HG03066 (cell line): ENCODE measurements around the gene UBE2H.

ENCODE experiments used
- ATAC-seq: cut with Tn5 transposase; IDR thresholded peaks from one replicate; pipeline ENCODE4 v1.9.1; 2021; ENCODE audit warnings: low read depth; ENCODE audit not compliant: unreplicated experiment

The UBE2H gene

DNA sequence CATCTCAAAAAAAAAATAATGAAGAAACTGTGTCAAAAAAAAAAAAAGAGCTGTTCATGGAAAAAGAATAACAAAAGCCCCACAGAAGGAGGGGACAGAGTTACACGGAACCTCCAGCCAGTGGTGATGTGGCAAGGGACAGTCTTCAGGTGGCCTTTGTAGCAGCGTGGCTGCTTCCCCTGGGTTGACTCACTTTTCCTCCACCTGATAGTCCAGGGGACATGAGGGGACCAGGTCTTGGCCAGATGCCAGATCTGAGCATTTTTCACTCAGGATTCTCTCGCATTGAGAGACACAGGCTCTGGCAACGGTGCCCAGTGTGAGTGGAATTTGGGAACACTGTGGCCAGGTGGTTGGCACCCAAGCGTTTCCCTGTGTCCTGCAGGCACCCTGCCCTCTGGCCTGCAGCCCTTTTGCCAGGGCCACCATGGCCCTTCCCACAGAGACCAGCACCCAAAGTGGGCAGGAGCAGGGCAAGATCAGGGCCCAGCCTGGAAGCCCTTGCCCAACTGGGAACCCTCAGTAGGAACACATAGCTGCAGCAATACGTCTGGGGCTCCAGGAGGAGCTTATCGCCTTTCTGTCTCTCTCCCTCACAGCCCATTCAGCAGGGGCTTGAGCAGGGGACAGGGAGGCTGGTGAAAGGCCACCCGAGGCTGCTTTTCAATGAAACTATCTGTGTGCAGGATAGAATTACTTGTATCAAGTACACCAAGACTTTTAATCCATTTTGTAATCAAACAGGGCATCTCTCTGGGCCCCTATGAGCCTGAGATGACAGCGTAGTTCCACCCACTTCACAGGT lies 159.1 kb downstream of the UBE2H start:
- no peak for ATAC-seq

DNA sequence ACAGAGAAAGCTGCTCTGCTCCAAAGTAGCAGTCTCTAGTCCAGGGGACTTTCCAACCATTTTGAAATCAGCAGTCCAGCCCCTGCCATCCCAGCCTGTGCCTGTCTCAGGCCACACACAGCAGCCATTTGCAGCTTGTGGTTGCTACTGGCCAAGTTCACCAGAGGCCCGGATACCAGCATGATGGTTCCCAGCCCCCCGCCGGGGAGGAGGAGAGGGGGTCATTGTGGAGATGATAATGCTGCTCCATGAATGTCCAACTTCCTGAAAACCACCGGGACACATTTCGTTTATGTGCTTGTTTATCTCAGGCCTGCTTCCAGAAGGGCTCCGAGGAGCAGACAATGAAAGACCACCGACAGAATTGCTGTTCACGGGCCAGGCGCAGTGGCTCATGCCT lies 160.0 kb downstream of the UBE2H start:
- no peak for ATAC-seq

DNA sequence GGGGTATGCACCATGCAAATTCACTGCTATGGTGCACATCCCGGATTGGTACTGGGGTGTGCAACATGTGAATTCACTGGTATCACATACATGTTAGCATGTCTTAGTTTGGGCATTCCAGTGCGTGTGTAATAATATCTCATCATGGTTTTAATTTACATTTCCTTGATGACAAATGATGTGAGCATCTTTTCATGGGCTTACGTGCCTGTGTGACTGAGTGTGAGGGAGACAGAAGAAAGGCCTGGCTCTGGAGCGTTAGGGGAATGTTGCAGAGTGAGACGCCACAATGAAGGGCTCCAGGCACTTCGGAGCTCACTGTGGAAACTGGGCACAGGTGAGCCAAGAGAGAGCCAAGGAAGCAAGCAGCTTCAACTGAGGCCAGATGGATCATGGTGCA lies 162.6 kb downstream of the UBE2H start:
- ATAC-seq = no peak

DNA sequence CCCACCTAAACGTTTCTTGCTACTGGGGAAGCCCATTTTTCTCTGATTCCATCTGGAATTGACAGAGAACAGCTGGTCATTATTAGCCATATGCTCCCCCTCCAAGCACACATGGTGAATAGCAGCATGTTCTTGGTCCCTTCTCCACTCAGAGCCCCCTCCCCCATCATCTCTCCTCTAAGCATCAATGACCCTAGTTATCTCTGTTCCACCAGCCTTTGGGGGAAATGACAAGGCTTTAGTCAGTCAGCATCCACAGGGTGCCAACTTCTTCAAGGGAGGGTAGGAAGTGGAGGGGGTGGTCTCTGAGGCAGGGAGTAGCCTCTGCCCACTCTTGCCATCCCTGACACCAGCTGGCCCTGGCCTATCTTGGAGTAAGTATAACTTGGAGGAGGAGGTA lies 163.1 kb downstream of the UBE2H start:
- no peak for ATAC-seq

DNA sequence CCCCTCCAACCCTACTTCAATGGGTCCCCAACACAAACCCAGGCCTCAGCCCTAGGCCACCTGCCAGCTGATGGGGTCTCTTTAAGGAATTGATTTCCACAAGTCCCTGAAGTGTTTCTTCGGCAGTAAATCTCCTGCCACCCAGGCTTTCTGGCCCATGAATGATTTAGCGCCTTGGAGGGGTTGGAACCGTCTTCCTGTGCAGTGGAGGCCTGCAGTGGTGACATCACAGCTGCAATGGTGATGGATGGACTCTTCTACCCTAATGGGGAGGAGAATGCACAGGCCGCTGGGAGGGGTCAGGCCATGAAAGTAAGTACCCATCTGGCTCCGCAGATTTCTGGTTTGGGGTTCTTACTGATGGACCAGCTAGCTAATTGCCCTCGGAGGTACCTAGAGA lies 163.8 kb downstream of the UBE2H start:
- no peak for ATAC-seq

DNA sequence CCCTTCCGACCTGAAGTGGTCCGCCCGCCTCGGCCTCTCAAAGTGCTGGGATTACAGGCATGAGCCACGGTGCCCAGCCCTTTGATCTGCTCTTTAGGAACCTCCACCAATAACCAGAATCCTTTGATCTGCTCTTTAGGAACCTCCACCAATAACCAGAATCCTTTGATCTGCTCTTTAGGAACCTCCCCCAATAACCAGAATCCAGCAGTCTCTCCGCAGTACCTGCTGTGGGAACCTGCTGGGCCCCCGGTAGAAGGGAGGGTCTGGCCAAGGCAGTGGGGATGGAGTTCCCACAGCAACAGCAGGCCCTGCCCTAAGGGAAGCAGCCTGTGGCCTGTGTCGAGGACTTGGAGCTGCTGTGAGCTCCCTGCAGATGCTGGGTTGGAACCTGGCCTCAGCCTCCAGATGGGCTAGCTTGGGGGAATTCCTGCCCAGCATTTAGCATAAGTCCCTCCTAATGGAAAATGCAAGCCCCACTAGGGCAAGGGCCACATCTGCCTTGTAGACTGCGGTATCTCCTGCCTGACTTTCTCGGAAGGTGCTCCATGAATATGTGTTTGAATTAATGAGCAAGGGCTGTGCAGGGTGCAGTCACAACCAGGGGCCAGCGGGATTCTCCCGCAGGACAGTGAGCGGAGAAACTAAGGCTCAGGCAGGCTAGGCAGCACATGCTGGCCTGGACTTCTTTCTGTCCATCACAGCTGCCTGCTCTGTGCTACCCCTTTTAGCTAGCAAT lies 165.8 kb downstream of the UBE2H start:
- no peak for ATAC-seq

DNA sequence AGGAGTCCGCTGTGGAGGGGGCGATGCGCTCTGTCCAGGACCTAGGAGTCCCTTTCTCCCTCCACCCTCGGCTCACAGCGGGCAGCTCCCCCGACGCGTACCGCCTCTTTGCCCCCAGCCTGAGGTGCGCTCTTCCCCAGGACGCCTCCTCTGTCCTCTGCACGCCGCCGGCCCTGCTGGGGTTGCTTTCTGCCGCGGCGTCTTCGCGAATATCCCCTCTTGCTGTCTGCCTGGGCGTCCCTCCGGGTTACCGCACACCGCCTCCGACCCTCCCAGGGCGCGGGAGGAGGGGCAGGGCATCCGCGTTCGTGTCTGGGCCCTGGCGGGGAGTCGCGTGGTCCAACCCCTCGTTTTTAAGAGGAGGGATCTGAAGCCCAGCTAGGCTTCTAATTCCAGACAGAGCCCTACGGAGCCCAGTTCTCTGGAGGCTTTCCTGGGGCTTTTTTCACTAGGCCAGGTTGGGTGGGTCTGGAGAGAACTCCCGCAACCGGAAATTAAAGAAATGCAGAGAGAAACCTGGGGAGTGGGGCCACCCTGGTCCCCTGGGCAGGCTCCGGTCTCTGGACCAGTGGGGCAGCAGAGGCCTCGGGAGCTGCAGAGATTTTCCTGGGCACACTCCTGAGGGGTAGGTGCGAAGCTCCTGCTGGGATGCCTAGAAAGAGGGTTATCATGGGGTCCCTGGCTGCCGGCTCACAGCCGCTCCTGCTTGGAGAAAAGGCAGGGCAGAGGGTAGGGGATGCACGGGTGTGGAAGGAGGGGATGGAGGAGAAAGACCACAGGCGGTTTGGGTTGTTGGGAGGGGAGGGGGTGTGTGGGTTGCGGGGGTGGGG lies 166.9 kb downstream of the UBE2H start:
- no peak for ATAC-seq

DNA sequence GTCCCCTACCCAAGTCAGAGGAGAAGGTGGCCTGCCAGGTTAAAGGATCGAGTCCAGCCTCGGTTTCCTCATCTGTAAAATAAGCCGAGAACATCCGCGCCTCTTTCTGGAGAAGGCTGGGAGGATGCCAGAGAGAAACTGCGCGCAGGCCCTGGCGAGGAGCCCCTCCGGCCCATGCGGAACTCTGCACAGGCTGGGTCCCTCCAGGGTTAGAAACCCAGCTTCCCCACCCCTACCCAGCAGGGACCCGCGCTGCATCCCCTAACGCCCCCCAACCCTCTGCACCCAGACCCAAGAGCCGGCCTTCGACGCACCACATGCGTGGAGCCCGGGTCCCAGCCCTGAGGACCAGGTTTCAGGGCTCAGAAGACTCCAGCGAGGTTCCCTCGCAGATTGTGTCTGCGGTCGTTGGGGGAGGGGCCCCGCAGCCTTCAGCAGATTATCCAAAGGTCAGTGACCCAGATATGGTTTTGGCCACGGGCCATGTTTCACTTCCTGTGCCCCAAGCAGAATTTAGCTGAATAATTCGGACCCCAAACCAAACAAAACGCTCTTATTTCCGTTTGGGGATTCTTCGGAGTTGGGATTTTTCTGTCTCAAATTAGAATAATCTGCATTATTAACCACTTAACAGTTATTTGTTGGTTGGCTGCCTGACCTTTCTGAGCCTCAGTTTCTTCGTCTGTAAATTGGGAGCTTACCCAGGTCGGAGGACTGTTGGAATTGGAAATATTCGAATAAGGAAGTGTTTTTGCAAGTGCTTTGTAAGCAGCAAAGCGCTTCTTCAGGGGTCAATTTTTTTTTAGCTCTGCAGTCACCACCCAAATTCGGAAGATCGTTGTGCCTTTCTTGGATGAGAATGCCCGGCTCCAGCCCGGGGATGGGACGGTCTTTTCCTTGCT lies 167.7 kb downstream of the UBE2H start:
- no peak for ATAC-seq

DNA sequence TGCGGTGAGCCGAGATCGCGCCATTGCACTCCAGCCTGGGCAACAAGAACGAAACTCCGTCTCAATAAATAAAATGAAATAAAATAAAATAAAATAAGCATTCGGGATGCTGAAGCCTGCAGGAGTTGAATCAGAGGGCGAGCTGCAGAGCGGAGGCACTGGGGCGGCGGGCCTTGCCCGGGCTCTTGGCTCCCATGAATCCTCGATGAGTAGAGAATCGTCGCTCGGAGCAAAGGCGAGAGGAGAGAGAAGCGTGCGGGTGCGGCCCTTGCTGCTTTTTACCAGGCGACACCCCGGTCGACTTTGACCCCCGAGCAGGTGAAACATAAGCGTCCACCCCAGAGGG lies 168.3 kb downstream of the UBE2H start:
- no peak for ATAC-seq

DNA sequence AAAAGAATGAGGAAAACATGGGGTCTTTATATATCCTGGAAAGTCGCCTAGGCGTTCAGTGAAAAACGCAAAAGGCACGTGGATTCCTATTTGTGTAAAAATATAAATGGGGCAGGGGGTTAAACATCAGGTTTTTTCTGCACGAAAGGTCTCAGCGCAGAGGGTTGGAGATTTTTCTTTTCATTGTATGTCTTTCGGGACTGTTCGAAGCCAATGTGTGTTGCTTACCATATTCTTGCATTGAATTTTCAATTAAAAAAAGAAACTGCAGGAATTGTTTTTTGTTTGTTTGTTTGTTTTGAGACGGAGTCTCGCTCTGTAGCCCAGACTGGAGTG lies 169.2 kb downstream of the UBE2H start:
- no peak for ATAC-seq

DNA sequence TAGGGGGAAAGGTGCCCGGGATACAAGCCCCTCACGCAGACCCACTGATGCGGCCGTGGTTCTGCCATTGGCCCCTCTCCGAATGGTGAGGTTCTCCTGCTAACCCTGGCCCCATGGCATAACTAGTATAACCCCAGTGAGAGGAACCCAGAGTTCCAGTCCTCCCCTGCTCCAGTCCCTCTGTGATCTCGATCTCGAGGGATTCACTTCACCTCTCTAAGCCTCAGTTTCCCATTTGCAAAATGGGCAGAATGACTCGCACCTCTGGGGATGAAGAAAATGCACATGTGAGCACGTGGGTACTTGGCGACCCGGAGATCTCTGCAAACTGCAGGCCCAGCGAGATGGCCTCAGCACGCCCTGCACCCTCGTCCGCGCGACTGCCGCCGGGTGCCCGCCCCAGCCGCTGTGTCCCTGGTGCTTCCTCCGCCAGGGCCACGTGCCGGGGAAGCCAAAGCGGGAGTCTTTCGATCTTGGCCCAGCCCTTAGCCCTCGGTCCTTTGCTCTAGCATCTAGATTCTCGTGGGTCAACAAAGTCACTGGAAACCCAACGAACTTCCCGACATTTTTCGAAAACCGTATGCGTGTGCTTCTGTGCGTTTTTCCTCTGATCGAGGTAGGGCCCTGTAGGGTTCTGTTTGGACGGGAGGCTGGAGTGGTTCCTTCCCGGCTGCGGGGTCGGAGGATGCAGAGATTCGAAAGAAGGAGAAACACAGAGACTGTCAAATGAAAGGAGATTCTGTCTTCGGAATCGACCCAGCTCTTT lies 169.8 kb downstream of the UBE2H start:
- no peak for ATAC-seq

DNA sequence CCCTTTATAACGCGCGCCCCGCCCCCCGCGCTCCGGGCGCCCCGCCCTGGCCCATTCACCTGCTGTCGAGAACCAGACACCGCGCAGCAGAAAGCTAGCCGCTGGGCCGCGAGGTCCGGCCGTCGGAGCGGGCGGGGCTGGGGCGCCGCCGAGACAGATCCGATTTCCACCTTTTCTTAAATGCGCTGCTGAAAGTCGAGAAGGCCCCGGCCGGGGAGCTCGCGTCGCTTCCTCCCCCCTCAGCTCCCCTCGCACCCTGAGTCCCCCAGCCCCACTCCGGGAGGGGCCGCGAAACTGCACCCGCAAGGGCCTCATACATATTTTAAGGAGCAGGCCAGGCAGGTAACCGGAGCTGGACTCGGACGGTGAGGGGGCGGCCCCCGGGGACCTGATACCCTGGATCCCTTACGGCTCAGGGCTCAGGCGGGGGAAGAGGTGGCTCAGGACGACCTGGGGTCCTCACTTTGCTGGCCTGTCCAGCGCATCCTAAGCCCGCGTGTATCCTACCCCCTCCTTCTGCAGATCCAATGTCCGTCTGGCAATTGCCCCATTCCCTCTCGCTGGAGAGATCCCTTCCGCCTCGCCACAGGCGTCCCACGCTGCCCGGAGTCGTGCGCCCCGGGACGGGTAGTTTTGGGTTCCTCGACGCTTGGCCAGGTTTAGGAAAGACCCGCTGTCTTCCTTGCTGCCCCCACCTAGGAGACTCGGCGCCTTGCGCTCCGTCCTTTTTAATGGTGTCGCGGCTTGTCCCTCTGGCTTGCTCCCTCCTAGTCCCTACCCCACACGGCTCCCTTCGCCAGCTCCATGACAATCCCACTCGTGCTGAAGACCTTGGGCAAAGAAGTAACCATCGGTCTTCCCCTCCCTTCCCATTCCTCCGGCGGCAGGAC lies 170.6 kb downstream of the UBE2H start:
- no peak for ATAC-seq

DNA sequence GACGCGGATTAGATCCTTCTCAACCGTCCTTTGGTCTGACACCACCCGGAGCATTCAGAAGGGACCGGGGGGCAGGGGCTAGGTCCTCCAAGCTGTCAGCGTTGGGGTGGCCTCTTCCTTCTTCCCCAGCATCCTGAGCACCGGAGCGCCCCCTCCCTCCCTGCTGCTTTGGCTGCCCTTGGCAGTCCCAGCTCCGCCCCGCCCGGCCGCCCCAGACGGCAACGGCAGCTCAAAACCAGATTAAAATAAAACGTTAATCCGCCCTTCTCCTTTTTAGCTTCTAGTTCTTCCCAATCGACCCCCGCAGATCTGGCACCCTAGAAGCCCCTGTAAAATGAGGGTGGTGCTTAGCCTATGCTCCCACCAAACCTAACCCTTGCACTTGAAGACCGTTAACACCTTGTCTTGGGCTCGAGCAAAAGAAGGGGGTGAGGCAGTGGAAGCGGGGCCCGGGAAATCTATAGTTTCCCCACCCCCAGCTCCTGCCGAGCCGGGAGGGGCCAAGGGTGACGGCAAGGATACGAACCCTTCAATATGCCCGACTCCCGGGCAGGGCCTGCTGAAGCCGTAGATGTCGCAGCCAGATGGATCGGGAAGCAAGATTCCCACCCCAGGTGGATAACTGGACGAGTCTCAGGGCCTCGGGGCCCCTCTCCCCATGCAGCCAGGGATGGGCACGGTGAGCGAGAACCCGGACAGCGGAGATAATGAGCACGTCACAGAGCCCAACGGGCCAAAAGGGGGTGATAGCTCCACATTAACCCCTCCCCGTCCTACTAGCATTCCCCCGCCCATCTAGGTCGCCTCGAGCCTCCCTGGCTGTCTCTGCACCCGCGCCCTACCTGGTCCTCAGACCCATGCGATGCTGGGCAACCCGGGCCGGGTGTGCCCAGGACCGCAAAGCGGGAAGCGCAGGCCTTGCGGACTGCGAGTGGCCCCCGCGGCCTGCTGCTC lies 171.5 kb downstream of the UBE2H start:
- no peak for ATAC-seq
